ENCODE measurements around the gene CPT1C.

The CPT1C gene

DNA sequence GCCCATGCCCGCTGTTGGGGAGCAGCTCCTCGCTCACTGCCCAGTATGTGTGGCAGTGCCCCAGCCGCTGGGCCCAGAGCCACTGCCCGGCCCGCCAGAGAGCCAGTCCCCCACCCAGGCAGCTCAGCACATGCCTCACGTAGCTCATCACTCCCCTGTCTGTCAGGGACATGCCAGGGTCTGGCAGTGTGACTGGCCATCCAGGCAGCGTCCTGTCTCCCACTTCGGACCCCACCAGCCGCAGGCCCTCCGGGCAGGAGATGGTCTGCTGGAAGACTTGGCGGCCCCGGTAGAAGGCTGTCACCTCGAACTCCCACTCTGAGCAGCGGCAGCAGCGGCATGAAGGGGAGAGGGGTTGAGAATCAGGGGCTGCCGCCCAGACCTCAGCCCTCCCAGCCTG, 28.9 kb upstream of the CPT1C start:
- DNase-seq: no peak

DNA sequence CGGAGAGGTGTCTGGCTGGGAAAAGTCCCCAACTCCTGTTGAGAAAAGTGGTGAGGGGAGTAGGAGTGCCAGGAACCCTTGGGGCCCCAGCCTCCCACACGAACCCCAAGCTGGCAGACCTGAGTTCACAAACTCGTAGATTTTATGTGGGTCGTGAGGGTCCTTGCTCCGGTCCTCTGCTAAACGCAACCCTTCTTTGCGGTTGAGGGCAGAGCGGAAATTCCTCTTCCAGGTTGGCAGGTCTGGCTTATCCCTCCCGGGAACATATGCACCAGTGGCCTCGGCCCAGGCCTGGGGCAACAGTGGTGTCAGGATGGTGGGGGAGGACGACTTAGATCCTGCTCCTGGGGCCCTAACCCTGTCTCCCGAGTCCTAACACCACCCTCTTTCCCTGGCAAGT, 27.7 kb upstream of the CPT1C start:
- DNase-seq: no peak

GRCh38 chr19:49664171-49665035, 26.5 kb upstream of the CPT1C start:
- peak; percentile 96 for DNase-seq

- DNase-seq: no peak
Measured at GRCh38 chr19:49665036-49665350, 25.9 kb upstream of the CPT1C start.

GRCh38 chr19:49665351-49666119, 25.4 kb upstream of the CPT1C start, which contains the start of the genes BCL2L12 and IRF3:
BCL2L12 (plus strand) TSS chr19:49665933; CDS start chr19:49666693, 760 bp downstream.
IRF3 (minus strand) TSS chr19:49665857; CDS start chr19:49664838, 1,019 bp downstream.
- peak; percentile 100 for DNase-seq

DNA sequence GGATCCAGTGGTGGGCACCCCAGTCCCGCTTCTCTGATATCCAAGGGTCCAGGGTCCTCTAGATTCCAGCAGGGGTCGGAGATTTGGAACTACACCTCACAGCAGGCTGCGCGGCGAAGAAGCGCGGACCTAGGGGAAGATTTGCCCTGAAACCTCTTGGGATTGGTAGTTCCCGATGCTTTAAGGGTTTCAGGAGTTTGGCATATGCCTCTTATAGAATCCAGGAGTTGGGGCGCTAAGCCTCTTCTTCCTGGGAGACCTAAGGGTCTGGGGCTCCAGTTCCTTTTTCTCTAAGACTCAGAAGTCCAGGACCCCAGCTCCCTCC, 24.8 kb upstream of the CPT1C start:
- DNase-seq: no peak

DNA sequence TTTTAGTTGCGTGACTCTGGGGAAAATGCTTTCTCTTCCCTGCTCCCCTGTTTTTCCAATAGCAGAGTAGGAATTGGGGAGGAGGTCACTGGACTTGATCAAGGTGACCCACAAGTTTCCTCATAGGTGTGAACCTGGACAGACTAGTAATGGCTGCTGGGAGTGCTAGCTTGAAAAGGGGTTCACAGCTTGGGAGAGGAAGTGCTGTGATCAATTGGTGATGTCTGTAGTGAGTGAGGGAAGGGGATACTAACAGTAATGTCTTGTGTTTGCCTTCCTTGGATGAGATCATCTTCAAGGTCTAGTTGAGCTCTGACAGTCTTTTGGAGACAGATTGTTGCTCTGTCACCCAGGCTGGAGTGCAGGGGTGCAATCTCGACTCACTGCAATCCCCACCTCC, 23.4 kb upstream of the CPT1C start:
- DNase-seq: no peak

GRCh38 chr19:49669516-49669915, 21.4 kb upstream of the CPT1C start:
- DNase-seq: no peak

GRCh38 chr19:49672131-49672919, 18.6 kb upstream of the CPT1C start:
- peak; percentile 93 for DNase-seq

- DNase-seq: peak; percentile 73
Measured at GRCh38 chr19:49676136-49676783, 14.7 kb upstream of the CPT1C start.

DNA sequence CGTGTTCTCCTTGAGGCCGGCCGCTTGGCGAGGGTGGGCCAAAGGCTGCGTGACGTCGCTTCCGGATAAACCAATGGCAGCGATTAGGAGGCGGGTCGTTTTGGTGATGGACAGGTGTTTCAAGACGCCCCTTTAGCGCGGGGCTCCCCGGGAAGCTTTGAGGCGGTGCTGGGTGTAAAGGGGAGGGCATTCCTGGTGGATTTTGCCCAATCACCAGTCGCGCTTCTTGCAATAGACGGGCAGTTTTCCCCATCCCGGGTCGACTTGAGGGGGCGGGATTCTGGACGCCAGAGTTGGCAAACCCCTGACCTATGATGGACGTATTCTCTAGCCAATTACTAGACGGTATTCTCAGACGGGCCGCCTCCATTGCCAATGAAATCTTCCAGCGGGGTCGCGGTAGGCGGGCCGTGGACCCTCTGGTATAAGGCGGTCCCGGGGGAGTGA, 14.1 kb upstream of the CPT1C start:
- peak; percentile 99 for DNase-seq

- peak; percentile 85 for DNase-seq
Measured at GRCh38 chr19:49677231-49677900, 13.6 kb upstream of the CPT1C start, which contains the start of gene PRMT1. PRMT1 (plus strand) TSS chr19:49677271; CDS start chr19:49677281, 10 bp downstream.

GRCh38 chr19:49677901-49678674, 12.8 kb upstream of the CPT1C start:
- peak; percentile 94 for DNase-seq

DNA sequence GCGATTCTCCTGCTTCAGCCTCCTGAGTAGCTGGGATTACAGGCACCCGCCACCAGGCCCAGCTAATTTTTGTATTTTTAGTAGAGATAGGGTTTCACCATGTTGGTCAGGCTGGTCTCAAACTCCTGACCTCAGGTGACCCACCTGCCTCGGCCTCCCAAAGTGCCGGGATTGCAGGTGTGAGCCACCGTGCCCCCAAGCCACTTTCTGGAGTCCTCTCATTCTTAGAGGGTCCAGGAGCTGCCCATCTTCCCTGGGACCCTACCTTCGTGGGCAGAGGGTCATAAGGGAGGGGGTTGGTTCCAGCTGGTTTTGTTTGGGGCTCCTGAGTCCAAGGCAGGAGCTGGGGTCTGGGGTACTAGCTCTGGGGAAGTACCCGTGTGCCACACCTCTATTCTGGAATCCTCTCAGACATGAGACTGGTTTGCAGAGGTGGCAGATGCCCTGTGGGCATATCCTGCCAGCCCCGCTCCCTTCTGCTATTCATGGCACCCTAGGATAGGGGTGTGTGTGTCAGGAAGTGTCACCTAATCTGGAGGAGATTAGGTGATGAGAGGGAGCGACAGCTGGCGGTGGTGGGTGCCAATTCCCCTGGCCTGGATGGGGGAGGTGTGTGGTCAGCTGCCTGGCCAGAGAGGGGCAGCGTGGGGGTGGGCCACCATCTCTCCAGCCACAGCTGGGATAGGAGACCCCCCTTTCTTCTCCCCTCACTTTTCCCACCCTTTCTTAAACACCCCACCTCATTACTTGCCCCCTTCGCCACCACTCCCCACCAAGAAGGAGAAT, 11.7 kb upstream of the CPT1C start:
- no peak for DNase-seq

DNA sequence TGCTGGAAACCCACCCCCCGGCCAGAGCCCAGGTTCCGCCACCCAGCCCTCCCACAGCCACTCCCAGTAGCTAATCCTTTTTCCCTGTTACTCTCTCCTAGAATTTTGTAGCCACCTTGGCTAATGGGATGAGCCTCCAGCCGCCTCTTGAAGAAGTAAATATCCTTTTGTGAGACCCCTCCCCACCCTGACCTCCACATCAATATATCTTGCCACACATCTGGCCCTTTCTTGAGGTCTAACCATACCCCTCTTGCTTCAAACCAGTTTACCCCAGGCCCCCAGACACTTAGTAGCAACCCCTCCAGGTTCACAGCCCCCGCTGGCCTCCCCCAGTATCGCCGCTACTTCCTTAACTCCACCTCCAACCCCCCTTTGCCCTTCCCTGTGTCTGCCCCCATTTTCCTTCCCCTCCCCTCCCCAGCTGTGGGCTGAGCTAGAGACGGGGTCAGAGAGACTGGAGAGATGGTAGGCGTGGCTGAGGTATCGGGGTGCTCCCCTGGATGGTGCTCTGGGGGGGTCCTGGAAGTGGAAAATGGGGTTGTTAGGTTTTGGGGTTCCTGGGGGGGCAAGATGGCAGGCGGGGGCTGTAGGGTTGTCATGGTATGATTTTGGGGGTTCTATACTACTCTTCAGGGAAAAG, 11.0 kb upstream of the CPT1C start:
- no peak for DNase-seq

DNA sequence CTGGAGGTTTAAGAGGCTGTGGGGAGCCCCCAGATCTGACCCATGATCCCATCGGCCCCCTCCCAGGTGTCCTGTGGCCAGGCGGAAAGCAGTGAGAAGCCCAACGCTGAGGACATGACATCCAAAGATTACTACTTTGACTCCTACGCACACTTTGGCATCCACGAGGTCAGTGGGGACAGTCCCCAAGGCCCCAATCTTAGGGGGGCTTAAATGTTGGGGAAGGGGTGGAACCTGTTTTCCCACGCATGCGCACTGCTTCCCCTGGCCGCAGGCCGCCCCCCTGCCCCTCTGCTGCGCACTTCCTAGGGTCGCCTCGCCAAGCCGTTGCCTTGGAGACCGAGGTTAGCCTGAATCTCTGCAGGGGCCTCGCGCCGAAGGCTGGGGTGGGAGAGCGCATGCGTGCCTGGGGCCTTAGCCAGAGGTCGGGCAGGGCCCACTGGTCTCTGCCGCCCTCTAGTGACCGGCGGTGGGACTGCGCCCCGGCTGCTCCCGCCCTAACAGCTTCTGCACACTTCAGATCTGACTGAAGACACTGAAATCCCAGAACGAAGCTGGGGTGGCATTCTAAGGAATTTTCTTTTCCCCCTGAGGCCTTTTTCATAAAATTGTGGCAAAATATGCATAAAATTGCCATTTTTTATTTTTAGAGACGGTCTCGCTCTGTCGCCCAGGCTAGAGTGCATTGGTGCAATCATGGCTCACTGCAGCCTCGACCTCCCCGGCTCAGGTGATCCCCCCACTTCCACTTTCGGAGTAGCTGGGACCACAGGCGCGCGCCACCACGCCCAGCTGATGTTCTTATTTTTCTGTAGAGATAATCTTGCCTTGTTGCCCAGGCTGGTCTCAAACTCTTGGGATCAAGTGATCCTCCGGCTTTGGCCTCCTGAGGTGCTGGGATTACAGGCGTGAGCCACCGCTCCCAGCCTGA, 10.2 kb upstream of the CPT1C start:
- peak; percentile 98 for DNase-seq

DNA sequence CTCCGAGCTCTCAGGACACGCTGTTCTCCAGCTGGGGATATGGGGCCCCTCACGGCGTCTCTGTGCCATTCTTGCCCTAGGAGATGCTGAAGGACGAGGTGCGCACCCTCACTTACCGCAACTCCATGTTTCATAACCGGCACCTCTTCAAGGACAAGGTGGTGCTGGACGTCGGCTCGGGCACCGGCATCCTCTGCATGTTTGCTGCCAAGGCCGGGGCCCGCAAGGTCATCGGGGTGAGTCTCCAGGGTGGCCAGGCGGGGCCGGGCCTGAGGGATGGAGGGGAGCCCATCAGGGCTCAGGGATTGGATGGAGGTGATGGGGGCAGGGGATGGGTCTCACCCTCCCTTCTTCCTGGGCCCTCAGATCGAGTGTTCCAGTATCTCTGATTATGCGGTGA, 9.1 kb upstream of the CPT1C start:
- no peak for DNase-seq

GRCh38 chr19:49682274-49682673, 8.6 kb upstream of the CPT1C start:
- DNase-seq: no peak

DNA sequence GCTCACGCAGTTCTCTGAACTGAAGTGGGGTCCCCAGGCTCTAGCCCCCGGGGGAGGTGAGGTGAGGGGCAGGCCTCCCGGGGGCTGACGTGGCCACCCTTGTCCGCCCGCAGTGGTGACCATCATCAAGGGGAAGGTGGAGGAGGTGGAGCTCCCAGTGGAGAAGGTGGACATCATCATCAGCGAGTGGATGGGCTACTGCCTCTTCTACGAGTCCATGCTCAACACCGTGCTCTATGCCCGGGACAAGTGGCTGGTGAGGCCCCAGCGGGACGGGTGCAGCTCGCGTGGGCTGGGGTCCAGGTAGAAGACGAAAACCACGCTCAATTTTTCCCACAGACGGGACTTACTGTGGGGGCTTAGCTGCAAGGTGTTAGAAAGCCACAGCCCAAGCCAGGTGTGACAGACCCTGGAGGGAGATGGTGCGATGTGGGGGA, 7.1 kb upstream of the CPT1C start:
- DNase-seq: no peak
